Mucosa of descending colon (tissue), 3 donors: ENCODE results near the gene C16orf86. TPM values are rescaled to one million over a fixed set of nuclear protein-coding genes. Genes with fewer than 3 reads are reported as not detected.

Experiments
- ATAC-seq: fragments of 200-7000 bp; cut with Tn5 transposase; one replicate; pipeline ENCODE4 v1.9.1; 2020; ENCODE audit warnings: mild to moderate bottlenecking, moderate library complexity
- DNase-seq, 3 donors: peaks; one replicate each; pipeline ENCODE4 v3.0.0-alpha.2; 2020
- H3K36me3 ChIP-seq: fragments of 200-600 bp; one replicate; pipeline ENCODE4 v1.8.0; 2021; ENCODE audit warnings: low read depth, mild to moderate bottlenecking
- H3K4me1 ChIP-seq: fragments of 200-600 bp; one replicate; pipeline ENCODE4 v1.8.0; 2021; ENCODE audit warnings: low read depth, mild to moderate bottlenecking
- H3K4me3 ChIP-seq: fragments of 200-600 bp; one replicate; pipeline ENCODE4 v1.8.0; 2021; ENCODE audit warnings: mild to moderate bottlenecking
- H3K9me3 ChIP-seq: fragments of 200-600 bp; one replicate; pipeline ENCODE4 v1.8.0; 2021; ENCODE audit warnings: mild to moderate bottlenecking
- intact Hi-C, 2 donors: fragments of 100-400 bp; cut with DNase I in 1 of 2; cut with micrococcal nuclease in 1 of 2; formaldehyde crosslinking; loops; one replicate each; pipeline versions ENCODE4 v1.11.0 to v1.11.1; 2022; cut with DNase I, micrococcal nuclease
- long read RNA-seq, 2 donors: library from polyadenylated mRNA; unstranded; transcript quantifications; one replicate each; pipeline ENCODE4 v2.0.0, GENCODE V29; 2019 to 2021
- total RNA-seq, 3 donors: library from RNA; stranded (reverse); fragmentation: NEBNext Ultra II Directional in 2 of 3; extraction: Animal tissue kit (Norgen Biotek cat#: 25700) in 2 of 3; gene quantifications; one replicate each; pipeline versions ENCODE4 v1.2.1 to v1.2.4, GENCODE V29; 2021 to 2023
- TF ChIP-seq, protein P1 (sequence below): fragments of 200-600 bp; IDR thresholded peaks from one replicate; pipeline ENCODE4 v1.8.0; 2022; ENCODE audit warnings: antibody characterized with exemption, mild to moderate bottlenecking
- donor health status: DM: no; HTN: no; CAD: no; lungs with moderate emphysema.
- donor health status: DM: no; HTN: no; CAD: no.
- donor health status: DM: no; HTN: yes; CAD: no.

Gene C16orf86, protein sequence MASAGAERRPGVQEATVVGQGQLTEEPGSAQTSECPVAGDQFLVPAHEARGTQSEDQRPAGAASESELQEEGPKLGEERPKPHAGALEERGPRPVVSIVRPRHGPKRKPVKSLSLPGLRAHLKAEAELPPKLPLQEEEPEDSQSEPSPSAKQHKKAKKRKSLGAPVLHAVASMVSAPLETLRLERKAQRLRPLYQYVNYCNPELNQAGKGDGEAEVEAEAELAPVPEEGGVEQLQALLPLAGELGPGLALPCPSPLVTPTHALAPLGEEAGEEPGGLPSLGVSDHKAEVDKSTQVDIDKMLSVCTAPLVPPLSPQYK
- 1 to 10 TPM in 2 of 3 donors, under 1 TPM in 1; 0.67 to 6.8 (median 1.2) TPM for total RNA-seq
- long read RNA-seq, donor 1, partial matches to known transcripts, result 0 of 6 reads
- long read RNA-seq, donor 1, other reads (novel, unspliced or antisense), result 1 of 6 reads
- long read RNA-seq, donor 2, partial matches to known transcripts, result 0 of 1 reads
- long read RNA-seq, donor 2, other reads (novel, unspliced or antisense), result 0 of 1 reads

DNA sequence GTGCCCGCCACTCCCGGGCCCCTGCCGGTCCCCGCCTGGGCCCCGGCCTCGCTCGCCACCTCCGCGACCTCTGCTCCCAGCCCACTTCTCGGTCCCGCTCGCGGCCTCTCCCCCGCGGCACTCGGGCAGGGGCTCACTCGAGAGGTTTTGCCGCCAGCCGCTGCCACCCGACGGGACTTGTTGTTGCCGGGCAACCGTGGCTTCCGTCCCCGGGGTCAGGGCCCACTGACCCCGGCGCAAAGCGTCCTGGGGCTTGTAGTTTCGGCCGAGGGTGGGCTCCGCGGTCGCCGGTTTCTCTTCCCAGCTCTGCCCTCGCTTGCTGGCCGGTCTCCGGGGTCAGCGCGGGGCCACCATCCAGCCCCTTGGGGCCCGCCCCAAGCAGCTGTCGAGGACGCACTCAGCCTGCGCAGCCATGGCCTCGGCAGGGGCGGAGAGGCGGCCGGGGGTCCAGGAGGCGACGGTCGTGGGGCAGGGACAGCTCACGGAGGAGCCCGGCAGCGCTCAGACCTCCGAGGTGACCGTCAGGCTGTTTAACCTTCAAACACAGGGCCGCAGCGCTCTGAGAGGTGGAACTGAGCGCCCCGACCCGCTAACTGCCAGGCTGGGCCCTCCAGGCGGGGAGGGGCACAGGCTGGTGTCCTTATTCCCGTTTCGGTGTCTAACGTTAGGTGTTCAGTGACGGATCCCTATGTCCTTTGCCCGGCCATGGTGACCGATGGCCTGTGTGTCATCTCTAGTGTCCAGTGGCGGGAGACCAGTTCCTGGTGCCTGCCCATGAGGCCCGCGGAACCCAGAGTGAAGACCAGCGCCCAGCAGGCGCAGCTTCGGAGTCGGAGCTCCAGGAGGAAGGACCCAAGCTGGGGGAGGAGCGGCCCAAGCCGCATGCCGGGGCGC lies at the start of gene C16orf86, which contains the start of gene ENKD1:
Gene C16orf86, plus strand, starts transcription at position 256 of the 894 bp plus-strand sequence. Its CDS starts 157 bp downstream, at position 413.
Gene ENKD1, minus strand, starts transcription at position 192 of the 894 bp plus-strand sequence. CDS start 308 bp downstream, outside the sequence.
- H3K36me3 ChIP-seq, result no peaks in the 10 kb centered on the region
- peak within 1 kb of the TSS; percentile 49 for H3K4me3 ChIP-seq
- intact Hi-C loops, result loop anchor here in 1 of 2 donors (10.0 kb wide), 1 partner anchor 122 kb away; no protein-coding TSS in a partner anchor
- DNase-seq, result peak; percentile 84 to 93 (median 87)
- H3K4me1 ChIP-seq, result peaks cover 10% of the 10 kb centered on the region
- TF ChIP-seq, protein P1, sequence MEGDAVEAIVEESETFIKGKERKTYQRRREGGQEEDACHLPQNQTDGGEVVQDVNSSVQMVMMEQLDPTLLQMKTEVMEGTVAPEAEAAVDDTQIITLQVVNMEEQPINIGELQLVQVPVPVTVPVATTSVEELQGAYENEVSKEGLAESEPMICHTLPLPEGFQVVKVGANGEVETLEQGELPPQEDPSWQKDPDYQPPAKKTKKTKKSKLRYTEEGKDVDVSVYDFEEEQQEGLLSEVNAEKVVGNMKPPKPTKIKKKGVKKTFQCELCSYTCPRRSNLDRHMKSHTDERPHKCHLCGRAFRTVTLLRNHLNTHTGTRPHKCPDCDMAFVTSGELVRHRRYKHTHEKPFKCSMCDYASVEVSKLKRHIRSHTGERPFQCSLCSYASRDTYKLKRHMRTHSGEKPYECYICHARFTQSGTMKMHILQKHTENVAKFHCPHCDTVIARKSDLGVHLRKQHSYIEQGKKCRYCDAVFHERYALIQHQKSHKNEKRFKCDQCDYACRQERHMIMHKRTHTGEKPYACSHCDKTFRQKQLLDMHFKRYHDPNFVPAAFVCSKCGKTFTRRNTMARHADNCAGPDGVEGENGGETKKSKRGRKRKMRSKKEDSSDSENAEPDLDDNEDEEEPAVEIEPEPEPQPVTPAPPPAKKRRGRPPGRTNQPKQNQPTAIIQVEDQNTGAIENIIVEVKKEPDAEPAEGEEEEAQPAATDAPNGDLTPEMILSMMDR, result no peak
- no peaks in the 10 kb centered on the region for H3K9me3 ChIP-seq
- ATAC-seq, result peak; percentile 78

DNA sequence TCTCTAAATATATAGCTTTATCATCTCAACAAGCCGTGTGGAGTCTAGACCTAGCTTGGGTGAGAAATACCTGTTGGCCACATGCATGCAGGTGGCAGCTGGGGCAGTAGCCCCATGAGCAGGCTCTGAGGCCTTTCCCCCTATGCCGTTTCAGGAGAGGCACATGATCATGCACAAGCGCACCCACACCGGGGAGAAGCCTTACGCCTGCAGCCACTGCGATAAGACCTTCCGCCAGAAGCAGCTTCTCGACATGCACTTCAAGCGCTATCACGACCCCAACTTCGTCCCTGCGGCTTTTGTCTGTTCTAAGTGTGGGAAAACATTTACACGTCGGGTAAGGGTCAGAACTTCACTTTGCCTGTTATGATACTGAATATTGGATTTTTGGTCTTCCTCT lies 38.4 kb upstream of the C16orf86 start:
- TF ChIP-seq, protein P1, result no peak

DNA sequence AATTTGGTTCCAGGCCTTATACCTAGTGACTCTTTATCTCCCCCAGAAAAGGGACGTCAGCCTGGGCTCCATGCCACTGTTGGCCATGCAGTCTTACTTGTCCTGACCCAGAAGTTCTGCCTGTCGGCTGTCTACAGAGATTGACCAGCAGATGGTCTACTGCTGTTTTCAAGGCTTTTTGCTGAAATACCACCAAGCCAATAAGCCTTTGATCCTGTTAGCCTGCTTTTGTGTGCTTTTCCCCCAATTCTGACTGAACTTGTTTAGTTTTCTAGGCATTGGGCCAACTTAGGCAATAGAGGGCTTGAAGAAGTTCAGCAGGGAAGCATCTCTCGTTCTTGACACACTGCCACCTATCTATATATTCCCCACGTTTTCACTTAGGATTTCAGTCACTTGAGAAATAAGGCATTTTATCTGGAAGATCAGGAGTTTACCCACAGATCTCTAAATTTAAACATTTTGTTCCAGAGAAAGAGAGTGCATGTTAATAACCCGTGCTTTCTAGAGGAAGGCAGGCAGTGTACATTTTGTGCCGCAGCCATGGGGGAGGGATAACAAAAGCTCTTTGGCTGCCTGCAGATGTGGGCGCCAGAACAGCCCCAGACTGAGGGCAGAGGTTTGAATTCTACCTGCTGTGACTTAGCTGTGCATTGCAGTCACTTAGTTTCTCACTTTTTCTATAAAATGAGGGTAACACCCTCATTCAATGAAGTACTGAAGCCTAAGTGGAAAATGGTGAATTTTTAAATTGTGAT lies 34.0 kb upstream of the C16orf86 start:
- ATAC-seq (no peak), DNase-seq (no peak)
- H3K4me3 ChIP-seq, result no peak overlapping the region
- H3K36me3 ChIP-seq, result no peaks in the 10 kb centered on the region
- no peaks in the 10 kb centered on the region for H3K9me3 ChIP-seq
- intact Hi-C loops, result no loop called here
- H3K4me1 ChIP-seq, result no peaks in the 10 kb centered on the region
- TF ChIP-seq, protein P1, result no peak

More for the DNA sequence above, 38.4 kb upstream of the C16orf86 start:
- Histone ChIP-seq H3K9me3 (no peaks in the 10 kb centered on the region), H3K36me3 (peaks cover 7% of the 10 kb centered on the region), H3K4me3 (no peak overlapping the region), H3K4me1 (no peaks in the 10 kb centered on the region)
- DNase-seq (no peak), ATAC-seq (no peak)
- intact Hi-C loops, result no loop called here

DNA sequence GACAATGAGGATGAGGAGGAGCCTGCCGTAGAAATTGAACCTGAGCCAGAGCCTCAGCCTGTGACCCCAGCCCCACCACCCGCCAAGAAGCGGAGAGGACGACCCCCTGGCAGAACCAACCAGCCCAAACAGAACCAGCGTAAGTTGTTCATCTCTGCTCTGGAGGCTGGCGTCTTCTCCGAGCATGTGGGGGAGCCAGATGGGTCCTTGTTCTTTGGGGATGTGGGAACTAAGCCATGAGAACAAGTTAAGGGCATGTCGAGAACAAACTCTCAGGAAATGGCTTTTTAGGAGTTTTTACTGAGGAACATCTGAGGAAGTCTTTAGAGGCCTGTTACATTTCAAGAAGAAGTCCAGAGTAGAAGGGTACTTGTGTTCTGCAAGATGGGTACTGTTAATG lies 29.9 kb upstream of the C16orf86 start:
- TF ChIP-seq, protein P1, result no peak
- H3K4me3 ChIP-seq, result no peak overlapping the region
- no peaks in the 10 kb centered on the region for H3K36me3 ChIP-seq
- H3K4me1 ChIP-seq, result no peaks in the 10 kb centered on the region
- intact Hi-C loops, result no loop called here
- DNase-seq, result no peak
- no peaks in the 10 kb centered on the region for H3K9me3 ChIP-seq
- ATAC-seq, result no peak

DNA sequence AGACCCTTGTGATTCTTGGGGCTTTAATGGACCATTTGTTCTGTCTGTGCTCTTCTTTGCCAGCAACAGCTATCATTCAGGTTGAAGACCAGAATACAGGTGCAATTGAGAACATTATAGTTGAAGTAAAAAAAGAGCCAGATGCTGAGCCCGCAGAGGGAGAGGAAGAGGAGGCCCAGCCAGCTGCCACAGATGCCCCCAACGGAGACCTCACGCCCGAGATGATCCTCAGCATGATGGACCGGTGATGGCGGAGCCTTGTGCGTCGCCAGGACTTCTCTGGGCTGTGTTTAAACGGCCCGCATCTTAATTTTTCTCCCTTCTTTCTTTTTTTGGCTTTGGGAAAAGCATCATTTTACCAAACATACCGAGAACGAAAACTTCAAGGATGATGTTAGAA lies 29.0 kb upstream of the C16orf86 start:
- DNase-seq, result no peak
- H3K4me1 ChIP-seq, result no peaks in the 10 kb centered on the region
- H3K36me3 ChIP-seq, result no peaks in the 10 kb centered on the region
- TF ChIP-seq, protein P1, result no peak
- no peak overlapping the region for H3K4me3 ChIP-seq
- intact Hi-C loops, result no loop called here
- ATAC-seq, result no peak
- no peaks in the 10 kb centered on the region for H3K9me3 ChIP-seq
